Endothelial cell of umbilical vein (primary cell): ENCODE measurements around the gene F3. TPM values are rescaled to one million over a fixed set of nuclear protein-coding genes. Genes with fewer than 3 reads are reported as not detected.

Experiments used
- BruUV-seq: library from RNA; stranded (reverse); fragments of 400-500 nt; replicated peaks from 2 replicates; lab custom pipeline; 2021; lab: Mats Ljungman, UMichigan
- CTCF ChIA-PET: fragments of 300-600, 350-600 bp; sonication (Branson Sonifier 250); formaldehyde crosslinking; loops from one replicate; lab custom pipeline; 2021; ENCODE audit warnings: antibody characterized with exemption, inconsistent platforms; lab: Charles Lee
- POLR2A ChIA-PET: fragments of 300-600, 350-600 bp; sonication (Branson Sonifier 250); formaldehyde crosslinking; loops from one replicate; lab custom pipeline; 2021; ENCODE audit warnings: antibody characterized with exemption, inconsistent platforms; lab: Charles Lee
- DNase-seq: peaks from one replicate; pipeline ENCODE4 v3.0.0-alpha.2; 2011; ENCODE audit warnings: low read depth, low spot score
- FAIRE-seq: peaks from 2 replicates; lab custom pipeline; 2011; peaks lifted over from hg19 to GRCh38; lab: Jason Lieb, UNC
- H2AFZ ChIP-seq: 2 replicates; pipeline ENCODE4 v1.6.0; 2012; ENCODE audit warnings: low read depth, low read length, control low read depth, inconsistent platforms
- H3K27ac ChIP-seq: 2 replicates; pipeline ENCODE4 v1.5.1; 2011; ENCODE audit warnings: low read depth, mild to moderate bottlenecking, control low read depth, low read length, moderate library complexity; ENCODE audit not compliant: insufficient read depth
- H3K27me3 ChIP-seq, 2 experiments: 2 replicates each; pipeline versions ENCODE4 v1.6.0 to v1.6.1; 2011; ENCODE audit warnings: low read length in 2 of 2, mixed read lengths in 1 of 2; ENCODE audit not compliant: control insufficient read depth in 2 of 2, insufficient read depth in 2 of 2
- H3K36me3 ChIP-seq, 2 experiments: 2 replicates in 1 of 2; 3 replicates in 1 of 2; pipeline ENCODE4 v1.5.1; 2011; ENCODE audit warnings: low read length in 2 of 2, mild to moderate bottlenecking in 1 of 2, moderate library complexity in 1 of 2; ENCODE audit not compliant: control insufficient read depth in 2 of 2, insufficient read depth in 2 of 2; ENCODE audit errors: extremely low read depth in 1 of 2
- H3K4me1 ChIP-seq: 3 replicates; pipeline ENCODE4 v1.5.1; 2011; ENCODE audit warnings: mild to moderate bottlenecking, low read length; ENCODE audit not compliant: control insufficient read depth, insufficient read depth; ENCODE audit errors: extremely low read depth
- H3K4me2 ChIP-seq: 2 replicates; pipeline ENCODE4 v1.6.1; 2011; ENCODE audit warnings: low read length, control low read depth, mixed read lengths; ENCODE audit not compliant: insufficient read depth
- H3K4me3 ChIP-seq, 3 experiments: fragments of 200-600 bp in 1 of 3; sonication (generic), shearing (Covaris generic) in 1 of 3; replicated peaks in 1 of 3; 2 replicates each; pipeline ENCODE4 v1.5.1; 2011 to 2016; ENCODE audit warnings: control low read depth in 3 of 3, low read length in 3 of 3, mild to moderate bottlenecking in 2 of 3, inconsistent platforms in 1 of 3, low read depth in 1 of 3, moderate library complexity in 1 of 3; ENCODE audit not compliant: insufficient read depth in 1 of 3
- H3K79me2 ChIP-seq: 2 replicates; pipeline ENCODE4 v1.6.0; 2012; ENCODE audit warnings: low read length, inconsistent platforms; ENCODE audit not compliant: control insufficient read depth, insufficient read depth
- H3K9ac ChIP-seq: replicated peaks from 2 replicates; pipeline ENCODE3; 2011; ENCODE audit warnings: low read length, control low read depth; ENCODE audit not compliant: insufficient read depth; ENCODE audit errors: extremely low read depth
- H3K9me1 ChIP-seq: replicated peaks from 3 replicates; pipeline ENCODE4 v1.6.0; 2011; ENCODE audit warnings: mild to moderate bottlenecking, low read length; ENCODE audit not compliant: control insufficient read depth, insufficient read depth; ENCODE audit errors: extremely low read depth
- H3K9me3 ChIP-seq: replicated peaks from 2 replicates; pipeline ENCODE4 v1.5.1; 2012; ENCODE audit warnings: low read length, inconsistent platforms; ENCODE audit not compliant: control insufficient read depth, insufficient read depth
- H4K20me1 ChIP-seq: replicated peaks from 2 replicates; pipeline ENCODE3; 2011; ENCODE audit warnings: mild to moderate bottlenecking, low read length; ENCODE audit not compliant: control insufficient read depth, insufficient read depth; ENCODE audit errors: extremely low read depth
- EZH2 ChIP-seq: IDR thresholded peaks from 2 replicates; pipeline ENCODE4 v1.6.1; 2012; ENCODE audit warnings: borderline replicate concordance, low read depth, mild to moderate bottlenecking, moderate library complexity, low read length, inconsistent platforms; ENCODE audit not compliant: severe bottlenecking
- FOS ChIP-seq: IDR thresholded peaks from 2 replicates; pipeline ENCODE4 v1.6.1; 2011; ENCODE audit warnings: mild to moderate bottlenecking, low read length, moderate library complexity, borderline replicate concordance; ENCODE audit not compliant: insufficient read depth
- GATA2 ChIP-seq: IDR thresholded peaks from 2 replicates; pipeline ENCODE4 v1.7.0; 2011; ENCODE audit warnings: low read depth, mild to moderate bottlenecking, moderate library complexity, mixed read lengths, low read length; ENCODE audit not compliant: insufficient read length, insufficient read depth
- POLR2A ChIP-seq: IDR thresholded peaks from 2 replicates; pipeline ENCODE4 v1.6.1; 2012; ENCODE audit warnings: low read depth, mild to moderate bottlenecking, control low read depth, low read length
- dilution Hi-C: fragments of 300-500 bp; cut with MboI; formaldehyde crosslinking; loops from one replicate; pipeline ENCODE4 v1.15.0; 2019; ENCODE audit warnings: low sequenced_read_pairs; ENCODE audit not compliant: extremely low pct_ligation_motif_present
- intact Hi-C: fragments of 100-400 bp; cut with micrococcal nuclease; formaldehyde crosslinking; loops from one replicate; pipeline ENCODE4 v1.10.0; 2022
- polyA plus RNA-seq, 4 experiments: library from polyadenylated mRNA; depleted of rRNA in 3 of 4; stranded (reverse) in 3 of 4; unstranded in 1 of 4; fragments of >200 nt; gene quantifications; 2 replicates each; pipeline versions ENCODE4 v1.2.1 to v1.2.3, GENCODE V29; 2011 to 2012; ENCODE audit warnings: missing spikeins in 1 of 4
- total RNA-seq: library from RNA; stranded (reverse); gene quantifications from 2 replicates; pipeline ENCODE4 v1.2.3, GENCODE V29; 2021
- TF ChIP-seq, protein P1 (sequence below), 2 donors: IDR thresholded peaks; 1 replicate in 1 of 2; 2 replicates in 1 of 2; pipeline ENCODE4 v1.5.1; 2011; ENCODE audit warnings: low read length in 2 of 2, mild to moderate bottlenecking in 2 of 2, moderate library complexity in 2 of 2, control low read depth in 1 of 2, inconsistent platforms in 1 of 2, low read depth in 1 of 2; ENCODE audit not compliant: insufficient read depth in 1 of 2; ENCODE audit errors: extremely low read depth in 1 of 2
- TF ChIP-seq, protein P2 (sequence below): IDR thresholded peaks from 2 replicates; pipeline ENCODE4 v1.6.1; 2011; ENCODE audit not compliant: insufficient read depth, insufficient read length

The F3 gene
- total and polyA plus RNA-seq, 2 donors (not counting 3 experiments of a cell fraction or from before 2014, with no cell fraction given): 1.2 to 2.3 TPM

DNA sequence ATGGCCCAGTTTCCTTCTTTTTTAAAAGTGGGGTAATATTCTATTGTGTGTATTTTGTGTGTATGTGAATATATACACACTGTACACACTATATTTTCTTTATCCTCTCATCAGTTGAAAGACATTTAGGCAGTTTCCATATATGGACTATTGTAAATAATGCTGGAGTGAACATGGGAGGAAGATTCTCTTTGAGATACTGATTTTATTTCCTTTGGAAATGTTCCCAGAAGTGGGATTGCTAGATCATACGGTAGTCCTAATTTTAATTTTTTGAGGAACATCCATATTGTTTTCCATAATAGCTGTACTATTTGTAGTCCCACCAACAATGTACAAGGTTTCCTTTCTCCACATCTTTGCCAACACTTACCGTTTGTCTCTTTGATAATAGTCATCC lies 51.0 kb downstream of the F3 start:
- H2AFZ ChIP-seq: no peak overlapping the region
- no peaks in the 10 kb centered on the region for H3K4me1 ChIP-seq
- H3K9ac ChIP-seq: no peak overlapping the region
- H3K27ac ChIP-seq: no peak overlapping the region
- intact Hi-C loops: no loop called here
- BruUV-seq: no TSS peak
- FAIRE-seq (no peak), DNase-seq (no peak)
- TF ChIP-seq, protein P1, sequence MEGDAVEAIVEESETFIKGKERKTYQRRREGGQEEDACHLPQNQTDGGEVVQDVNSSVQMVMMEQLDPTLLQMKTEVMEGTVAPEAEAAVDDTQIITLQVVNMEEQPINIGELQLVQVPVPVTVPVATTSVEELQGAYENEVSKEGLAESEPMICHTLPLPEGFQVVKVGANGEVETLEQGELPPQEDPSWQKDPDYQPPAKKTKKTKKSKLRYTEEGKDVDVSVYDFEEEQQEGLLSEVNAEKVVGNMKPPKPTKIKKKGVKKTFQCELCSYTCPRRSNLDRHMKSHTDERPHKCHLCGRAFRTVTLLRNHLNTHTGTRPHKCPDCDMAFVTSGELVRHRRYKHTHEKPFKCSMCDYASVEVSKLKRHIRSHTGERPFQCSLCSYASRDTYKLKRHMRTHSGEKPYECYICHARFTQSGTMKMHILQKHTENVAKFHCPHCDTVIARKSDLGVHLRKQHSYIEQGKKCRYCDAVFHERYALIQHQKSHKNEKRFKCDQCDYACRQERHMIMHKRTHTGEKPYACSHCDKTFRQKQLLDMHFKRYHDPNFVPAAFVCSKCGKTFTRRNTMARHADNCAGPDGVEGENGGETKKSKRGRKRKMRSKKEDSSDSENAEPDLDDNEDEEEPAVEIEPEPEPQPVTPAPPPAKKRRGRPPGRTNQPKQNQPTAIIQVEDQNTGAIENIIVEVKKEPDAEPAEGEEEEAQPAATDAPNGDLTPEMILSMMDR (IDR thresholded peaks at IDR 0.05; ENCODE audit: extremely low read depth in 1 of 2, insufficient read depth in 1 of 2, low read depth in 1 of 2, low read length in 2 of 2): no peak
- TF ChIP-seq FOS (no peak), EZH2 (no peak), GATA2 (no peak), POLR2A (no peak)
- TF ChIP-seq, protein P2, sequence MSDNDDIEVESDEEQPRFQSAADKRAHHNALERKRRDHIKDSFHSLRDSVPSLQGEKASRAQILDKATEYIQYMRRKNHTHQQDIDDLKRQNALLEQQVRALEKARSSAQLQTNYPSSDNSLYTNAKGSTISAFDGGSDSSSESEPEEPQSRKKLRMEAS: no peak
- no peaks in the 10 kb centered on the region for H3K9me1 ChIP-seq
- H3K4me2 ChIP-seq: no peak overlapping the region
- H3K27me3 ChIP-seq: no peaks in the 10 kb centered on the region
- H4K20me1 ChIP-seq: no peaks in the 10 kb centered on the region
- no peaks in the 10 kb centered on the region for H3K36me3 ChIP-seq
- dilution Hi-C loops: no loop called here
- H3K9me3 ChIP-seq: no peaks in the 10 kb centered on the region
- no peaks in the 10 kb centered on the region for H3K79me2 ChIP-seq
- CTCF ChIA-PET: interaction anchor here (1.6 kb wide), 1 partner anchor 9 kb away, joined by 5 read pairs; no protein-coding TSS in a partner anchor
- POLR2A ChIA-PET: no interaction called here
- H3K4me3 ChIP-seq: no peak overlapping the region
